Measurements from ENCODE around the gene RIN3. TPM values are rescaled to one million over a fixed set of nuclear protein-coding genes. Genes with fewer than 3 reads are reported as not detected.

RIN3 gene
- total RNA-seq, 2 experiments from 2014 or later: 15.8 to 16.0 TPM

- CTCF ChIA-PET: interaction anchor here (0.9 kb wide), 1 partner anchor 578 kb away, joined by 3 read pairs; no protein-coding TSS in a partner anchor
- H3K27me3 Mint-ChIP-seq (ENCODE audit: low read depth): no peaks in the 10 kb centered on the region
- peaks cover 17% of the 10 kb centered on the region for H3K36me3 Mint-ChIP-seq (ENCODE audit: low read depth)
- intact Hi-C loops (cut with micrococcal nuclease): loop anchor here (5.0 to 10.0 kb wide), 2 partner anchors 230 to 548 kb away; no protein-coding TSS in a partner anchor
- no peaks in the 10 kb centered on the region for H3K9me3 Mint-ChIP-seq
- peaks cover 13% of the 10 kb centered on the region for H3K4me1 Mint-ChIP-seq (ENCODE audit: low read depth)
- no peak overlapping the region for H3K27ac Mint-ChIP-seq
- no peak overlapping the region for H3K4me3 Mint-ChIP-seq
- DNase-seq: no peak
These were observed 171.4 kb downstream of the RIN3 start for GRCh38 chr14:92684801-92685560.

- intact Hi-C loops (cut with micrococcal nuclease): loop anchor here (10.0 kb wide), 1 partner anchor 231 kb away; no protein-coding TSS in a partner anchor
These were observed 172.3 kb downstream of the RIN3 start for GRCh38 chr14:92685784-92686355.

DNA sequence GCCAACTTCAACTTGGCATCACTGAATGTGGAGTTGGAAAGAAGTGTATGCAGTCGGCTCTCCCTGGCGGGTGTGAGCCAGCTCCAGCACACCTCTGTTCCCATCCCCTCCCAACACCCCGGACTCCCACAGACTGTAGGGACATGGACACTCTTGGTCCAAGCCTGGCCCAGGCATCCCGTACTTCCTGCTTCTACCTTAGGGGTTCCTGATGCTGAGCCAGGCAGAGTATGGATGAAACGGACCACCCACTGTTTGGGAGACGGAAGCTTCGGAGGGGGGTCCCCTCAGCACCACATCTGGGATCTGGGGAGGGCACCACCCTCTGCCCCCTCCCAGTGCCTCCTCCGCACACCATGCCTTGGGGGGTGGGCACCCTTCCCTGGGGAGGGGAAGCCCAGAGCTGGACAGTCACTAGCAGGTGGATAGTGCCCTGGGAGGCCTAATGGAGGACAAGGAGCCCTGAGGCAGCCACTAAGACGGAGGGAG, 172.9 kb downstream of the RIN3 start:
- no peaks in the 10 kb centered on the region for H3K9me3 Mint-ChIP-seq
- H3K4me3 Mint-ChIP-seq: no peak overlapping the region
- peaks cover 13% of the 10 kb centered on the region for H3K36me3 Mint-ChIP-seq (ENCODE audit: low read depth)
- CTCF ChIA-PET: interaction anchor here (0.6 to 2.4 kb wide), 15 partner anchors 12 to 313 kb away, joined by 3 to 13 read pairs (median 4); no protein-coding TSS in a partner anchor
- H3K27me3 Mint-ChIP-seq (ENCODE audit: low read depth): no peaks in the 10 kb centered on the region
- no peak overlapping the region for H3K27ac Mint-ChIP-seq
- intact Hi-C loops (cut with micrococcal nuclease): loop anchor here (10.0 kb wide), 1 partner anchor 232 kb away; no protein-coding TSS in a partner anchor
- peaks cover 2% of the 10 kb centered on the region for H3K4me1 Mint-ChIP-seq (ENCODE audit: low read depth)
- DNase-seq: no peak

More at GRCh38 chr14:92685784-92686355, 172.3 kb downstream of the RIN3 start:
- Mint-ChIP-seq H3K27ac (no peak overlapping the region), H3K27me3 (ENCODE audit: low read depth) (no peaks in the 10 kb centered on the region), H3K36me3 (ENCODE audit: low read depth) (peaks cover 14% of the 10 kb centered on the region), H3K4me3 (no peak overlapping the region), H3K9me3 (no peaks in the 10 kb centered on the region), H3K4me1 (ENCODE audit: low read depth) (peaks cover 7% of the 10 kb centered on the region)
- CTCF ChIA-PET: interaction anchor here (0.6 to 2.4 kb wide), 14 partner anchors 11 to 313 kb away, joined by 3 to 13 read pairs (median 4); no protein-coding TSS in a partner anchor
- DNase-seq: no peak

- Mint-ChIP-seq H3K27me3 (ENCODE audit: low read depth) (no peaks in the 10 kb centered on the region), H3K4me1 (ENCODE audit: low read depth) (no peaks in the 10 kb centered on the region), H3K36me3 (ENCODE audit: low read depth) (peaks cover 12% of the 10 kb centered on the region), H3K9me3 (no peaks in the 10 kb centered on the region), H3K4me3 (no peak overlapping the region), H3K27ac (no peak overlapping the region)
- DNase-seq: peak; percentile 53
- intact Hi-C loops (cut with micrococcal nuclease): loop anchor here (10.0 kb wide), 1 partner anchor 232 kb away; no protein-coding TSS in a partner anchor
- CTCF ChIA-PET: interaction anchor here (0.5 to 2.4 kb wide), 11 partner anchors 13 to 328 kb away, joined by 3 to 13 read pairs (median 4); no protein-coding TSS in a partner anchor
These were observed 173.4 kb downstream of the RIN3 start for GRCh38 chr14:92686900-92687427.

DNA sequence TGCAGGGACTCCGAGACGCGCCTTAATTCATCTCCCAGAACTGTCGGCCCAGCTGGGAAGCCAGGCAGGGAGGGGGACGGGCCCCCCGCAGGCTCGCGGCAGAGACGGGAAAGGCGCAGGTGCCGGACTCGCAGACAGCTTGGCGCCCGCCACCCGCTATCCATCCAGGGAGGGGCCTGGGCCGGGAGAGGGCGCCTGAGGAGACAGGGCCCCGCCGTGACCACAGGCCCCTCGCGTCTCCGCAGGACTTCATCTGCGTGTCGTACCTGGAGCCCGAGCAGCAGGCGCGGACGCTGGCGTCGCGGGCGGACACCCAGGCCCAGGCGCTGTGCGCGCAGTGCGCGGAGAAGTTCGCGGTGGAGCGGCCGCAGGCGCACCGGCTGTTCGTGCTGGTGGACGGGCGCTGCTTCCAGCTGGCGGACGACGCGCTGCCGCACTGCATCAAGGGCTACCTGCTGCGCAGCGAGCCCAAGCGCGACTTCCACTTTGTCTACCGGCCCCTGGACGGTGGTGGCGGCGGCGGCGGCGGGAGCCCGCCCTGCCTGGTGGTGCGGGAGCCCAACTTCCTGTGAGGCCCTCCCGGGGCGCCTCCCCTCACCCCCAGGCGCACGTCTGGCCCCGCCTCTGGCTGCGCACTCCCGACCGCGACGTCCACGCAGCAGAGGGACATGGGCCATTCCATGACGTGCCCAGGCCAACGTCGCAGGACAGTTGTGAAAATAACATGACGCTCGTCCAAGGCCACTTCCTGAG, 174.3 kb downstream of the RIN3 start:
- no peak for DNase-seq
- Mint-ChIP-seq H3K27ac (no peak overlapping the region), H3K9me3 (no peaks in the 10 kb centered on the region), H3K27me3 (ENCODE audit: low read depth) (no peaks in the 10 kb centered on the region), H3K36me3 (ENCODE audit: low read depth) (peaks cover 11% of the 10 kb centered on the region), H3K4me1 (ENCODE audit: low read depth) (peaks cover 6% of the 10 kb centered on the region), H3K4me3 (no peak overlapping the region)
- CTCF ChIA-PET: interaction anchor here (1.0 to 2.4 kb wide), 3 partner anchors 13 to 96 kb away, joined by 4 to 13 read pairs (median 9); no protein-coding TSS in a partner anchor
- intact Hi-C loops (cut with micrococcal nuclease): loop anchor here (10.0 kb wide), 1 partner anchor 233 kb away; no protein-coding TSS in a partner anchor

GRCh38 chr14:92688434-92689375, 175.1 kb downstream of the RIN3 start:
- H3K9me3 Mint-ChIP-seq: no peaks in the 10 kb centered on the region
- H3K4me3 Mint-ChIP-seq: no peak overlapping the region
- H3K4me1 Mint-ChIP-seq (ENCODE audit: low read depth): peaks cover 15% of the 10 kb centered on the region
- intact Hi-C loops (cut with micrococcal nuclease): loop anchor here (10.0 kb wide), 1 partner anchor 234 kb away; no protein-coding TSS in a partner anchor
- no peak overlapping the region for H3K27ac Mint-ChIP-seq
- peaks cover 11% of the 10 kb centered on the region for H3K36me3 Mint-ChIP-seq (ENCODE audit: low read depth)
- H3K27me3 Mint-ChIP-seq (ENCODE audit: low read depth): no peaks in the 10 kb centered on the region
- CTCF ChIA-PET: interaction anchor here (1.0 to 2.0 kb wide), 2 partner anchors 29 to 36 kb away, joined by 4 read pairs; no protein-coding TSS in a partner anchor
- no peak for DNase-seq

DNA sequence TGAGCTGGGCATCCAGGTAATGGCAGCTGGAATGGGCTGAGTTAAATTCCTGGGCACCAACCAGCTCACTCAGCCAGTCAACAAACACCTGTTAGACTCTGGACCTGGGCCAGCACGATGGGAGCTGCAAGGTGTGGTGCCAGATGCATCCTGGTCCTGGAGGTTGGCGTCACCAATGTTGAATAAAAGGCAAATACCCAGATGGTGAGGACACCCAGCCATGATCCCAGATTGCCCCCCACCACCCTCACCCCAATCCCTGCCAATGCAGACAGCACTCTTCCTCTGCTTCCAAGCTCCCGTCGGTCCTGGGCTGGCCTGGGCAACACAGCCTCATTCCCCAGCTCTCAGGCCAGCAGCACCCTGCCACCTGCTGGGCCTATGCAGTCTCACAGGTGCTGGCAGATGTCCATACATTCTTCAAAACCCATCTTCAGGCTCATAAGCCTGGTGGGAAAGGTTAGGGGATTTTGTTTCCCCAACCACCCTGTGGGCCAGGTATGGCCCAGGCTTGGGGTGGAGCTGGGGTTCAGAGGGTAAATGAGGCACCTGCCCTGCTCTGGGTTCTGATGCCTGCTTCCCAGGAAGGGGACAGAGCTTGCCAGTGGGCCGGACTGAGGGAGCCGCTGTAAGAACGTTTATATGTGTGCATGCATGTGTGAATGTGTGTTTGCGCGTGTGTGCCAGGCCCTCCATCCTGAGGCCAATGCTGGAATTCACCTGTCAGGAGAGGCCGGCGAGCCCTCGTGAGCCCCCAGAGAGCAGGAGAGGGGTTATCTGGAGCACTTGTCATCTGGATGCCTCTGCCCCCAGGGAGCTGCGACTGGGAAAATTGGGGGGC, 176.8 kb downstream of the RIN3 start:
- no peak for DNase-seq
- intact Hi-C loops (cut with micrococcal nuclease): no loop called here

DNA sequence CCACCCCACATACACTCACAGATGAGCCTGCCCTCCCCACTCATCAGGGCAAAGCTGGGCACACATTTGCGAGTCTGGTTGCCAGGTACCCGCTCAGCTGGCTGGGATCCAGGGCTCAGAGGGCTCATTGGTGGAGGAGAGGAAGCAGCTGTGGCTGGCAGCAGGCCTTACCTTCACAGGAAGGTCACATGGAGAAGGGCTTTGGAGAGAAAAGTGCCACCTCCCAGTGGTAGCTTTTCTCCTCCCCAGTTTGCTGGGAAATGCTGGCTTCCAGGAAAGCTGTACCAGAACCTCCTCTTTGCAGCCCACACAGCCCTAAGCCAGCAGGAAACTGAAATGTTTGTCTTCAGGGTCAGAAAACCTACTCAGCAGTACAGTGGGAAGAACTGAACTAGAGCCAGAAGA, 179.2 kb downstream of the RIN3 start:
- intact Hi-C loops (cut with micrococcal nuclease): no loop called here
- Mint-ChIP-seq H3K4me3 (no peak overlapping the region), H3K27ac (no peak overlapping the region), H3K9me3 (no peaks in the 10 kb centered on the region), H3K27me3 (ENCODE audit: low read depth) (no peaks in the 10 kb centered on the region), H3K4me1 (ENCODE audit: low read depth) (peaks cover 30% of the 10 kb centered on the region), H3K36me3 (ENCODE audit: low read depth) (no peaks in the 10 kb centered on the region)
- CTCF ChIA-PET: interaction anchor here (0.6 to 1.7 kb wide), 4 partner anchors 11 to 90 kb away, joined by 3 to 5 read pairs (median 4); no protein-coding TSS in a partner anchor
- peak; percentile 62 for DNase-seq

More for the DNA sequence above, 176.8 kb downstream of the RIN3 start:
- H3K27ac Mint-ChIP-seq: no peak overlapping the region
- CTCF ChIA-PET: interaction anchor here (0.5 to 2.0 kb wide), 15 partner anchors 8 to 719 kb away, joined by 3 to 7 read pairs (median 3); no protein-coding TSS in a partner anchor
- H3K36me3 Mint-ChIP-seq (ENCODE audit: low read depth): peaks cover 11% of the 10 kb centered on the region
- H3K27me3 Mint-ChIP-seq (ENCODE audit: low read depth): no peaks in the 10 kb centered on the region
- peaks cover 27% of the 10 kb centered on the region for H3K4me1 Mint-ChIP-seq (ENCODE audit: low read depth)
- no peak overlapping the region for H3K4me3 Mint-ChIP-seq
- H3K9me3 Mint-ChIP-seq: no peaks in the 10 kb centered on the region

- no peak overlapping the region for H3K4me3 Mint-ChIP-seq
- CTCF ChIA-PET: interaction anchor here (1.1 to 1.7 kb wide), 4 partner anchors 12 to 89 kb away, joined by 3 to 6 read pairs (median 4); no protein-coding TSS in a partner anchor
- peaks cover 30% of the 10 kb centered on the region for H3K4me1 Mint-ChIP-seq (ENCODE audit: low read depth)
- no peaks in the 10 kb centered on the region for H3K9me3 Mint-ChIP-seq
- H3K27me3 Mint-ChIP-seq (ENCODE audit: low read depth): no peaks in the 10 kb centered on the region
- DNase-seq: peak; percentile 51
- H3K27ac Mint-ChIP-seq: no peak overlapping the region
- intact Hi-C loops (cut with micrococcal nuclease): no loop called here
- H3K36me3 Mint-ChIP-seq (ENCODE audit: low read depth): no peaks in the 10 kb centered on the region
These were observed 180.6 kb downstream of the RIN3 start for GRCh38 chr14:92693998-92694795.

Data from activated naive CD4-positive, alpha-beta T cell treated with anti-CD3 and anti-CD28 coated beads for 36 hours (primary cell).